Measurements from ENCODE around the gene FAM163A.

GRCh38 chr1:179714159-179714558, 28.9 kb upstream of the FAM163A start:
- TF ChIP-seq CTCF (IDR thresholded peaks at IDR 0.05) (no peak), POLR2A (IDR thresholded peaks at IDR 0.05) (no peak), EP300 (IDR thresholded peaks at IDR 0.05) (no peak)

Measured in tibial nerve (tissue), 4 donors.